ENCODE data around the gene CD248.

The CD248 gene

DNA sequence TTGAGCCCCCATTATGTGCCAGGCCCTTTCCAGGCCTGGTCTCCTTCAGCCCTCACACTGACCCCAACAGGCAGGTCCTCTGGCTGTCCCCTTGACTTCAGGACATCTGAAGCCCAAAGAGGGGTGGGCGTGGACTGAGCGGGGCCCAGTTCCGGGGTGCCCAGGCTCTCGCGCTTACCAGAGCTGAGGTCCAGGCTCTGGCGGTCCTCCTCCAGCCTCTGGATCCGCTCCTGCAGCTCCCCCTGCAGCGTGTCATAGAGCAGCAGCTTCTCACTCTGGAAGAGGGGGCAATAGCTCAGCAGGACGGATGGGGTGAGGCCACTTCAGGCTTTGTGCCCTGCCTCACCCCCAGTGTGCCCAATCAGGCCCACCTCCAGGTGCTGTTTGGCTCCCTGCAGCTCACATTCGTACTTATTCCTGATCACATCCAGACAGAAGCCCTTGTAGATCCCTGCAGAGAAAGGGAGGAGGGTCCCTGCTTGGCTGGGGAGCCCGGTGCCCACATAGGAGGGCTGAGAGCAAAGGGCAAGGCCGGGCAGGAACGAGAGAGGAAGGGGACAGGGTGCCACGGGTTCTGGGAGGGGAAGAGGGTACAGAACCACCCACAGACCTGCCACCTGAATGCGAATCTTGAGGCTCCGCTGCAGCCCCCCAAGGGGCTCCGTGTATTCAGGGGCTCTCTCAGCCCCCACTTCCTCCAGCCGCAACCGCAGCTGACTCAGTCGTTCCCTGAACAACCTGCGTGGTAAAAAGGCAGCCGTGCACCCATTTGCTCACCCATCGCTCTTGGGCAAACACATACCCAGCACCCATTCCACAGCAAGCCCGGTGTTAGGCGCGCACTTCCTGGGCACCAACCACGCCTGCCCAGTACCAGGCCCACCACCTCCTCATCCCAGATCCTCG is 24.0 kb upstream of the CD248 start:
- no peak for DNase-seq

DNA sequence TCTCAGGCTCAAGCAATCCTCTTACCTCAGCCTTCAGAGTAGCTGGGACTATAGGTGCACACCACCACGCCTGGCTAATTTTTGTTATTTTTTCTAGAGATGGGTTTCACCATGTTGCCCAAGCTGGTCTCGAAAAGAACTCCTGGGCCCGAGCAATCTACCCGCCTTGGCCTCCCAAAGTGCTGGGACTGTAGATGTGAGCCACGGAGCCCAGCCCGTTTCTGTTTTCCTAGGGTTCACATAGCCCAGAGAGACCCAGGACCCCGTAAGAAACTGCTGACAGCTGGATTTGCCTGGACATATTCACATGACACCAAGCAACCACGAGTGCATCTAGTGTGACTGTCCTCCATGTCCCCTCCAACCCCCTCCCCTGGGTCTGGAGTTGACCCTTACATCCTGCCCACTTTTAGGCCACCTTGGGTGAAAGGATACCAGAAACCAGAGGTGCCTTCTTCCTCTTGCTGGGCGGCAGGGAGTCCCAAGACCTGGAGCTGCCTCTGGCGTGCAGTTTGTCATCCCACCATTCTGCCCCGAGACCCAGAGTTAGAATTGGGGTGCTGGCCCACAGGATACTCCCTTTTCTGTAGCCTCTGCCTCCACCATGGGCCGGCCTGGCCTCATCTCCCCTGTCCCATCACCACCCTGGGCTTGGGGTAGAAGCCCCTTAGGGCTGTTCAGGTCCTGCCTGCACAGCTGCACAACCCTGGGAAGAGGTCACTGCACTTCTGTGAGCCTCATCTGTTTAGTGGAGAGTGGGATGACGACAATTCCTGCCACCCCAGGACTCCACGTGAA is 23.0 kb upstream of the CD248 start:
- DNase-seq, result no peak

DNA sequence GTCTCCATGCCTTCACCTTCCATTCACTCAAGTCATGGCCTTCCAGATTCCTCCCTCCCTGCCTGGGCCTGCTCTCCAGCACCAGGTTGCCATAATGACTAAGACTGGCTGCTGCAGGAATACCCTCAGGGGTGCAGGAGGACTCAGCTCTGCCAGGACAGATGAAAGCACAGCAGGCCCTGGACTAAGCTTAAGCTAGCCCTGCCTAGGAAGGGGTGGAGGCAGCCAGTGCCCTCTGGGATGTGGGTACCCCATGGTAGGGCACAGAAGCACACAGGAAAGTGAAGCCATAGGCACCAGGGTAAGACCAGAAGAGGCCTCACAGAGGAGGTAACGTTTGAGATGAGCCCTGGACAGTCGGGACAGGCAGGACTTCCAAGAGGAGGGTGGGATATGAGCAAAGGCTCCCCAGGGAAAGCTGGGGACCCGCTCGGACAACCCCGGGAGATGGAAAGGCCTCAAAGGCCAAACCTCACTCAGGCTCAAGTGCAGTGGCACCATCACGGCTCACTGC is 22.4 kb upstream of the CD248 start:
- no peak for DNase-seq

DNA sequence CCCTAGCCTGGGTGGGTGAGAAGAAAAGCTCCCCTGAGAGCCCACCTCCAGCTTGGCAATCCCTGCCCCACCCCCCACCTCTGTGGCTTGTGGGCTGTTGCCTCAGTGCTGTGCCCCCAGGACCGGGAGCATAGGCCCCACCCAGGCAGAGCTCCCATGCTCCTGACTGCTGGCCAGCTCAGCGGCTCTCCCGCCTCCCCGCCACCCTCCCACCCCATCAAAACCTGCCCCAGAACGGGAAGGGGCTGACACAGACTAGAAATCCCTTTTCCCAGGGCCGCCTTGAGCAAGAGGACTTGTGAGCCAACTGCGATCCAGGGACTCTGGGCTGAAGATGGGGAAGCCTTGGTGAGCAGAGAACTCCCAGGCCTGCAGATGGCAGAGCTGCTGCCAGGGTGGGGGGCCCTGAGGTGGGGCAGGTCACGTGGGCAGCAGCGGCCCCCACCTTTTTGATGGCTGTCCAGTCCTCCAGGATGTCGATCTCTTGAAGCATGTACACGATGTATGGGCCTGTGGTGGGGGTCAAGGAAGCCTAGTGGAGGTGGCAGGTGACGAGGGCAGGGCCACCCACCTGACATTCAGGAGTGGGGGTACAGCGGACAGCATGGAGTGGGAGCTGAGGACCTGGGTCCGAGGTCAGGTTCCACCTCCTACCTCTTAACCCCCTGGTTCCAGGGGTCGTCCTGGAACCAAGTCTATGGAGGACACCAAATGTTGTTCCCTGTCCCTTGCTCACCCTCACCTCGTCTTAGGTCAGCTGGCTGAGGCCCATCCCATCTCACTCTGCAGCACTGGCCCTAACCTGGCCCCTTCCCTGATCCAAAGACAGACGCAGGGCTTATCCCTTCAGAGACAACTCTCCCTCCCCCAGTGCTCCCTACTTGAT is 21.7 kb upstream of the CD248 start:
- DNase-seq, result no peak

DNA sequence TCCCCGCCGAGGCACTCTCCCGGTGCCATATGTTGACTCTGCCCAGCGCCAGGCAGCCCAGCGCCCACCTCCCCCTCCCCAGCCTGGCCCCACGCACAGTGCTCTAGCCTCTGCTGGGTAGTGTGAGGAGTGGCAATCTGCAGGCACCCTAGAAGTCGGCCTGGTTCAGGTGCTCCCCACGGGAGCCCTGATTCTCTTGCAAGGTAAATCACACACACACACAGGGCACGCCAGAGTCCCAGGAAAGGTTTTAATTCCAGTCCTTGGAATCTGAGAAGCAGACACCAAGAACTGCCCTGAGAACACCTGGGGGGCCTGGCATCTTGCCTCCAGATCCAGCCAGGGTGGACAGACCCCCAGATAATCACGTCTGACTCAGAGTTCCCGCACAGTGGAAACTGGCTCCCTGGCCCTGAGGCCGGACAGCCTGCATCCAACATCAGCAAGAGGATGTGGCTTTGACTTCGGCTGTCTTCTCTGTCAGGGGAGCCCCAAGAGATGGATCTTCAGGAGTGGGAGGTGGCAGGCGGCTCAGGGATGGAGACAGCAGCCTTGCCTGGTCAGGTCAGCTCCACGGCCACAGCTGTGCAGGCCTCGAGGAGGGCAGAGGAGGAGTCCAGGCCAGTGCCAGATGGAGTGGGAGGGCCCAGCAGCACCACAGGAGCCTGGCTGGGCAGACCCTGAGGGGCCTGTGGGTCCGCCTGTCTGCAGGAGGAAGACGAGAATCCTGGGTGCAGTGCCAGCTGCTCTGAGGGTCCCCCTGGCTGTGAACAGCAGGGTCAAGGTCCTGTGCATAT is 20.5 kb upstream of the CD248 start:
- DNase-seq, result no peak

DNA sequence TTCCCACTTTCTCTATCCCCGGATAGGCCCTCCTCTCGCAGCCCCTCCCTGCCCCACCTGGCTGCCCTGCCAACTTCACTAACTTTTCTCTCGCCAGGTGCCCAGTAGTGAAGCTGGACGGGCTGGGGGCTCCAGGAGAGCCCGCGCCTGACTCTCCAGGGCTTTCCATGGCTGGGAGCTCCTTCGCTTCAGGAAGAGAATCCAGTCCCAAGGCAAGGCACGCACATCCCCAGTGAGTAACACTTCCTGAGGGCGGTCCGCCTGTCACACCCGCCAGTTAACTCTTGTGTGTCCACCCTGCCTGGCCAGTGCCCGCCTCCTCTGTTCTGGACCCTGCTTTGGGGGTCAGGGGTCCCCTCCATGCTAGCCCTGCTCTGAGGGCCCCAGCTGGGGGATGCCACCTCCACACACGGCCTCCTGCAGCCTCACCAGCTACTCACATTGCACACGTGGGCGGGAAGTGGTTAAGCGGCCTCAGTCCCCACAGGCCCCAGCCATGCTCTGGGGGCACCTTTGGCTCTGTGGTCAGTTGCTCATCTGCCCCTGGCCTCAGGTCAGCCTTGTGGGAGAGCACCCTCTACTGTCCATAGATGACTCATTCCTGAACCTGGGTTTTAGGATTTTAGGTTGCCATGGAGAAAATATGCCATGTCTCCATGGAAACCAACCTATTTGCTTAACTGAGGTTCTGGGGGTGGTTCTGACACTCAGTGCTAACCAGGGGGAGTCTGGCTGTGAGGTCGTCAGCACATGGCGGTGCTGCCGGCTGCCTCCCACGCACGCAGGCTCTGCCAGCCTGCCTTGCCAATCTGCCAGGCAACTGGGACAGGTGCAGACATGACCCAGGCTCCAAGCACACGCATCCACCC is 19.6 kb upstream of the CD248 start, which contains the start of gene RIN1:
RIN1 (minus strand) TSS at position 201 of the 869 bp plus-strand sequence; CDS start at position 169, 32 bp downstream.
- no peak for DNase-seq

DNA sequence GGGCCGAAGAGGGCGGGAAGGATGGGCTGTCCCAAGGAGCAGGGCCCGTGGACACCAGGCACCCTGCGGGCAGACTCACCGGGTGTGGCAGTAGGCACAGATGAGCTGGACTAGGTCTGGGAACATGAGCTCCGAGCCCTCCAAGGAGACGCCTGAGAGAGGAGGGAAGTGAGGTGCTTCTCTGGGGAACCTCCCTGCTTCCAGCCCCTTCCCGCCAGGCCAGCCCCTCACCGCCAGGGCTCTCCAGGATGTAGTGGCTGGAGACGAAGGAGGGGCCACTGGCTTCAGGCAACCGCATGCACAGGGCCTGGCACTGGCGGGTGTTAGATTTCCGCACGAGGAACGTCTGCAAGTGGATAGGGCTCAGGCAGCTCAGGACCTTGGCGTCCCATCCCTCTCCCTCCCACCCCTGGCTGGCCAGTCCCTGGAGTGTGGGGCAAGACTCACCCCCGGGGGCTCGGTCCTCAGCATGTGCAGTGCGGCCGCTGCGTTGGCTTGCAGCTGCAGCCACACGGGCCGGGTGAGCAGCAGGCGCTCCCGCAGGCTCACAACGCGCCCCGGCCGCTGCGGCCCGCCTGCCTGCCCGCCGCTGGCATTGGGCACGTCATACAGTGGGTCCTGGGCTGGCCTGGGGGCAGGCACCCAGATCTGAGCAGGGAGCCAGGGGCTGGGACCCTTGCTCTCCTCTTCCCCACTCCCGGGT is 18.8 kb upstream of the CD248 start:
- DNase-seq, result no peak

DNA sequence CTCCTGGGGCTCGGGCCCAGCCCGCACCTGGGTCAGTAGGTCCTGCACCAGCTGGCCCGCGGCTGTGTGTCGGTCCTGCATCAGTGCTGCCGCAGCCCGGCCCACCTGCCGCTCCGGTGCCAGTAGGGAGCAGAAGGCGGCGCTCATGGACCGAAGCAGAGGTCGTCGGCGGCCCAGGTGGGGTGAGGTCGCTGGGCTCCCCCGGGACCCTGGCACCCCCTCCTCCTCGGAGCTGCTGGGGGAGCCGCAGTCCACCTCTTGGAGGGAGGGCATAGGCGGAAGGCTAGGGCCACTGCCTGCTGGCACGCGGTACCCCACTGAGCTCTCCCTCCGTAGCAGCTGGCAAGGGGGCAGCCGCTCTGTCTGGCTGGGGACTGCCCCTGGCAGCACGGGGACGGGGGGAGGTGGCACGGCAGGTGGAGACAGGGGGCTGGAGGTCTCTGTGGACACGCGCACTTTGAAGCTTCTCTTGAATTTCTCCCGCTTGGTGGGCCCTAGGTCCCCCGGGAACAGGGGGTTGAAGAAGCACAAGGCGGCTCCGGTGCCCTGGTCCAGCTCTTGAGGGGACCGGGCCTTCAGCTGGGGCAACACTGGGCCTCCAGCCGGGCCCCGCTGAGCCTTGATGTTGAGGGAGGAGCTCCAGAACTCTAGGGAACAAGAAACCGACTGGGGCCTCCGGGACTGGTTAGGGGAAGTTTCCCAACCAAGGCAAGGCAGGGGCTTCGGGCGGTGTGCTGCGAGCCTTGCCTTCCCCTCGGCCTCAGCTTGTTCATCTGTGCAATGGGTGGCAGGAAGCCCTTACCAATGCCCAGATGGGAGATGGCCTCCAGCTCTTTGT is 18.0 kb upstream of the CD248 start:
- DNase-seq, result no peak

DNA sequence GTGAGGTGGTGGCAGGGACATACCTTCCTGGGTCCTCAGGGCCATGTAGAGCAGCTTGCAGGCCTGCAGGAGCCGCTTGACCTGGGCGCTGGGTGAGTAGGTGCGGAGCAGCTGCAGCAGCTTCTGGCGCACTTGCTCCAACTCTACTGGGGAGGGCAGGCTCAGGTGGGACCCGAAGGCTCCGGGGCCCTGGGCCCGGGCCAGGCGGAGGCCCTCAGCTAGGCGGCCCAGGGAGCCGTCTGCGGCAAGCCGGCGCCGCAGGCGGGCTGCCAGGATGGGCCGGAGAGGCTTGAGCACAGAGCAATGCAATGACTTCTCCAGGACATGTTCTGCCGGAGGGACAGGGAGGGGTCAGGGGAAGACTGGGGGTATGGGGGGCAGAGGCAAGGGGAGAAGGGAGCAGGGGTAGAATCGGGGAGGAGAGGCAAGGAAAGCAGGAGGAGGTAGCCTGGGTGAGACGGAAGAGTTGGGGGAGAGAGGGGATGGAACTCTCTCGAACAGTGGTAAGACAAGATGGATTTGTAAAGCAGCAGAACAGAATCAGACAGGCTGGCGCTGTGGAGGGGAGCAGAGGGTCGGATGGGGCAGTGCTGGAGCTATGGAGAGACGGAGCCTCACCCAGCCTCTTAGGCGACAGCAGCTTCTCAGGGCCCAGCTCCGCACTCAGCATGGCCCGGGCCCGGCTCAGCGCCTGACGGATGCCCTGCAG is 17.2 kb upstream of the CD248 start:
- no peak for DNase-seq

DNA sequence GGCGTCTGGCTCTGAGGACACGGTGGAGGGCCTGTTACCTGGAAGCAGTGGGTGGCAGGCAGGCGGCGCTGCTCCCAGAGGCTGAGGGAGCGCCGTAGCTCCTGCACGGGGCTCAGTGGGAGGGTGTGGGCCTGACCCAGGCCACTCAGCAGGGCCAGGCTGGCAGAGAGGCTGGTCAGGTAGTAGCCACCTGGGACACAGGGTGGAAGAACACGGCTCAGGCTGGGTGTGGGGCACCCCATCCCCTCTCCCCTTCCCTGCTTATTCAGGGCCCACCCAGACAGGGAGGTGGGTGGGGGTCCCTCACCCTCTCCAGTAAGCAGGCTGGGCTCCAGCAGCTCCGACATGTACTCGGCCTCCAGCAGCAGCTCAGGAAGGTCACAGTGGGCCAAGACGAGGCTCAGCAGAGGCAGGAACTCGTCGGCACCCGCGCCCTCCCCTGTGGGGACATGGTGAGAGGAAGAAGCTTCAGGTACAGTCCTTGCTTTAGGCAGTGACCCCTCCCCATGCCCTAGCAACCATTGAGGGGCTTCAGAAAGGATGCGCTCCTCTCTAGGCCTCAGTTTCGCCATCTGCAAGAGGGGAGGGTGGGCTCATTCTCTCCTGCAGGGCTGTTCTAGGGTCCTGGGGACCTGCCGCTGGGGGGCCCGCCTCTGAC is 16.5 kb upstream of the CD248 start:
- no peak for DNase-seq

DNA sequence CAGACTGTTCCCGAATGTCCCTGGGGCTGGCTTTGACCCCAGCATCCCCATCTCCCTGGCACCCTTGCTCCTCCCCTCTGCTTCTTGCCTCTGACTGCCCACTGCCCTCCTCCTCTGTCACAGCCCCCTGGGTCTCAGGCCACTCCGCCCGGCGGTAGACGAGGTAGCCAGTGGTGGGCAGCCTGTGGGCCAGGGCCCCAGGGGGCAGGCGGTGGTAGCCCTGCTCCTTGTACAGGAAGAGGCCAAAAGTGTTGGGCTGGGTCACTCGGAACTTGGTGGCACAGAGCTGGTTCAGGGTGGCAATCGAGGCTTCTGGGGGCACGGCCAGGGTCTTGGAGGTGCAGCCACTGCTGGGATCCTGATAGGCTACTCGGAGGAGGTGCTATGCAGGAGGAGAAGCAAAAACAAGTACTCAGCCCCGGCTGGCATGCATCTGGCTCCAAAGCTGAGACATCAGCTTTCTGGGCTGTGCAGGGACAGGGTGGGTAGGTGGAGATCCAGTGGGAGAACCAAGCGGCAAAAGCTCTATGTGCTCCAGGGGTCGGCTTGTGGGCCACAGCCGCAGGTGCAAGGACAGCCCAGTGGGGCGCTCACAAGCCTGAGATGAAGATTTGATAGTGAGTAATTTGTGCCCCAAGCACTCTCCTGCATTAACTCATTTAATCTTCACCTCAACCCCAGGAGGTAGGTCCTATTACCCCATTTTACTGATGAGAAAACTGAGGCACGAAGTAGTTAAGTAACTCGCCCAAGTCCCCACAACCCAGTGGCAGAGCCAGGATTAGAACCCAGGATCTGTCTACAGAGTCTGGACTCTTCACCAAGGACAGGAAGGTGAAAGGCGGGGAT is 15.8 kb upstream of the CD248 start:
- DNase-seq, result no peak

DNA sequence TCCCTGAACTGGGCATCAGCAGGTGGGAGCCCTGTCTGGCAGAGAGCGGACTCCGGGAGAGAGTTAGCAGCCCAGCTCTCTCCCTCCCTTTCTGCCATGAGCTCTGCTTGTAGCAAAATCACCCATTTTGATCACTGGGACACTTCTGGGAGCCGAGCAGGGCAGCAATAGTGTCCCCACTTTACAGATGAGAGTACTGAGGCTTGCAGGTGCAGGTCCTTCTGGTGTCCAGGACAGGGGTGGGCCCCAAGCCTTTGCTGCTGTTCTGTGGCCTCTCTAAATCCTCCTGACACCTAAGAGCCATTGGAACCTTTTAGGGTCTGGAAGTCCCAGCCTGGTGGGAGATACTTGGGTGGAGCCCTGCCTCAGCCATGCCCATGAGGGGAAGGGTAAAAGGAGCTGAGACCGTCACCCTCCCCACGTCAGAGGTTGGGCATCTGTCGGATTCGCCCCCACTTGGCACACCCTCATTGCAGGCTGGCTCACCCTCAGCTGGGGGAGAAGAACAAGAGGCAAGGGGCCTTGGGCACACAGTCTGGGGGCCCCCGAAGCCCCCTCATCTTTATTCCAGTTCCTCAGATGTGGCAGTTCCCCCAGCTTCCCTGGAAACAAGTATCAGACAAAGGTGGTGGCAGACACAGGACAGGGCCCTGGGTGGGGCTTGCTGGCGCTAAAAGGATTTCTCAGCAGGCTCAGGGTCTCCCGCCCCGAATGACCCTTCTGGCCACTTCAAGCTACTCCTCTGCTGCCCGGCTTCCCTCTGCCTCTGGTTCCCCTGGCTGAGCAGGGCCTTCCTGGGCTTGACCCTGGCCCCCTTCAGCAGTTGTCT is 14.9 kb upstream of the CD248 start:
- no peak for DNase-seq

DNA sequence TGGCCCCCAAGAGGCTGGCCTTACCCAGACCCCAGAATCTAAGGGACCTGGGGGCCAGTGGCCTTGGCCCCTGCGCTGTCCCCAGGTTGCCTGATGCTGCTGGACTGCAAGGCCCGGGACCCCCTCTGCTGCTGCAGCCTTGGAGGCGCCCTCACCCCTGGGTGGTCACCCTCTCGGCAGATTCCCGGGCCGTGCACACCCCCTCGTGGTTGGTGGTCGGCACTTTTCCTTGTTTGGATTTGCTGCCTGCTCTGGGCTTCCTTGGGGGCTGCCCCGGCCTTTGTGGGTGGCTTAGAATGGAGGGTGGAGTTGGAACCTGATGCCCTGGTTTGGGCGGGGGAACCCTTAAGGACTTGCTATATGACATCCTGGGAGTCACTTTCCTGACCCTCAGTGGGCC is 14.1 kb upstream of the CD248 start:
- DNase-seq, result no peak

DNA sequence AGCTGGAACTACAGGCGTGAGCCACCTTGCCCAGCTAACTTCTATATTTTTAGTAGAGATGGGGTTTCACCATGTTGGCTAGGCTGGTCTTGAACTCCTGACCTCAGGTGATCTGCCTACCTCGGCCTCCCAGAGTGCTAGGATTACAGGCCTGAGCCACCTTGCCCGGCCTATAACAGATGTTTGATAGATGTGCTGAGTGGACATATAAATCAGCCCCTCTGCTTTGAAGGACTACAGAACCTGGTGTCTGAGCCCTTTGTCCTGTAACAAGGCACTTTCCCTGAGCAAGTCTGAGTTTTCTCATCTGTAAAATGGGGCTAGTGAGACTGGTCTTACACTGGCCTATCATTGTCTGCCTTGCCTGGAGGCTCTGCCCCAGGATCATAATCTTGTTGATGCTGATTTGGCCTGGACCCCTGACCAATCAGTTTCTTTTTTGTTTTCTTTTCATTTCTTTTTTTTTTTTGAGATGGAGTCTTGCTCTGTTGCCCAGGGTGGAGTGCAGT is 12.4 kb upstream of the CD248 start:
- no peak for DNase-seq

DNA sequence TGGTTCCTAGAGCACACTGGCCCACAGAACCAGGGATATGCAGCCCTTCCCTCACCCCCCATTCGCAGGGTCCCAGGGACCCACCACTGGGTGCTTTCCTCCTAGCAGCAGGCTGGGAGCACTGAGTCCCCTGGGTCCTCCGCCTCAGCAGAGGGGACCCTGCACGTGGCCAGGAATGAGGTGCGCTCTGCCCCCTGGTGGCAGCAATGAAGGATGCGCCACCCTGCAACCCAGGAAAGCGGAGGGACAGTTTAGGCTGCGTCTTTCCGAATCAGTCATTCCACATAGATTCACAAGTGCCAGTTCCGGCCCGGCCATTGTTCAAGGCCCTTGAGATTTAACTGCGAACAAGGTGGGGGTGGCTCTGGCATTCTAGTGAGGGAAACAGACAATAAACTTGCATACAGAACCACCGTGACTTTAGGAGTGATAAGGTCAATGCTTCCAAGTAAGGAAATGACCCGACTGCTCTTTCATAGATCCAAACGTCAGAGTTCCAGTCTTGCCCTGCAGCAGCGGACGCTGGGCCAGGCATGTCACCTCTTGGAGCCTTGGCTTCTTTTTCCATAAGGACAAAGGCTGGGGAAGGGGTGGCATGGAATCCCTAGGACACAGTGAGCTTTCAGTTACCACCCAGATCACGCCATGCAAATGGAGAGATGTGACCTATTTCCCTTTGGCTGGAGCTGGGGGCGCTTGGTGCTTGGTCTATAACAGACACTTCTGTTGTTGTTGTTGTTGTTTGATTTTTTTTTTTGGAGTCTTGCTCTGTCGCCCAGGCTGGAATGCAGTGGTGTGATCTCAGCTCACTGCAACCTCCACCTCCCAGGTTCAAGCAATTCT is 11.7 kb upstream of the CD248 start:
- peak; percentile 72 for DNase-seq

All from activated T-cell treated with anti-CD3 and anti-CD28 coated beads for 4 hours (primary cell).